H1 (cell line): Measurements from ENCODE around the gene RNASEH2A. TPM values are rescaled to one million over a fixed set of nuclear protein-coding genes. Genes with fewer than 3 reads are reported as not detected.

Experiments used
- CTCF ChIA-PET: fragments of 300-600 bp; sonication (Branson Sonifier 250); formaldehyde crosslinking; loops from one replicate; lab custom pipeline; 2021; ENCODE audit not compliant: partially characterized antibody; lab: Charles Lee
- POLR2A ChIA-PET: fragments of 300-600 bp; sonication (Branson Sonifier 250); formaldehyde crosslinking; loops from one replicate; lab custom pipeline; 2021; ENCODE audit warnings: inconsistent platforms; ENCODE audit not compliant: partially characterized antibody; lab: Charles Lee
- DNase-seq, 2 experiments: peaks; one replicate each; pipeline versions ENCODE4 v3.0.0 to v3.0.0-alpha.2; 2010 to 2022; ENCODE audit warnings: low spot score in 2 of 2, low read depth in 1 of 2, mixed read lengths in 1 of 2
- FAIRE-seq: peaks from 2 replicates; lab custom pipeline; 2011; peaks lifted over from hg19 to GRCh38; lab: Jason Lieb, UNC
- H2AFZ ChIP-seq: 2 replicates; pipeline ENCODE4 v1.8.1; 2012; ENCODE audit warnings: low read length, inconsistent platforms
- H2AK5ac ChIP-seq: 2 replicates; pipeline ENCODE4 v1.6.1; 2013; ENCODE audit warnings: low read depth, low read length
- H2BK120ac ChIP-seq: replicated peaks from 2 replicates; pipeline ENCODE3; 2013; ENCODE audit warnings: low read depth, low read length, inconsistent platforms
- H2BK12ac ChIP-seq: 2 replicates; pipeline ENCODE4 v1.6.1; 2013; ENCODE audit warnings: low read depth, low read length
- H2BK15ac ChIP-seq: 2 replicates; pipeline ENCODE4 v1.6.1; 2013; ENCODE audit warnings: low read length
- H2BK20ac ChIP-seq: 2 replicates; pipeline ENCODE4 v1.6.1; 2013; ENCODE audit warnings: low read length
- H2BK5ac ChIP-seq: 2 replicates; pipeline ENCODE4 v1.6.1; 2013; ENCODE audit warnings: low read depth, low read length
- H3K14ac ChIP-seq: 2 replicates; pipeline ENCODE4 v1.6.1; 2013; ENCODE audit warnings: inconsistent platforms; ENCODE audit not compliant: insufficient read length
- H3K18ac ChIP-seq: 2 replicates; pipeline ENCODE4 v1.6.1; 2013; ENCODE audit warnings: low read length; ENCODE audit errors: extremely low read depth
- H3K23ac ChIP-seq: 2 replicates; pipeline ENCODE4 v1.6.1; 2013; ENCODE audit warnings: inconsistent platforms; ENCODE audit not compliant: insufficient read length
- H3K23me2 ChIP-seq: 2 replicates; pipeline ENCODE4 v1.6.1; 2013; ENCODE audit warnings: low read depth, low read length
- H3K27ac ChIP-seq: 2 replicates; pipeline ENCODE4 v1.6.1; 2011; ENCODE audit warnings: low read depth, low read length, inconsistent platforms
- H3K27me3 ChIP-seq, 4 experiments: replicated peaks in 1 of 4; 1 replicate in 1 of 4; 2 replicates in 3 of 4; pipeline versions ENCODE4 v1.6.1 to v1.8.1; 2011 to 2013; ENCODE audit warnings: low read length in 3 of 4, mild to moderate bottlenecking in 3 of 4, inconsistent platforms in 2 of 4, mixed read lengths in 2 of 4, moderate library complexity in 1 of 4; ENCODE audit not compliant: control insufficient read depth in 3 of 4, insufficient read depth in 3 of 4; ENCODE audit errors: extremely low read depth in 1 of 4
- H3K36me3 ChIP-seq, 4 experiments: 2 replicates each; pipeline versions ENCODE4 v1.6.1 to v1.8.1; 2011 to 2013; ENCODE audit warnings: mild to moderate bottlenecking in 4 of 4, low read length in 3 of 4, moderate library complexity in 2 of 4, control low read depth in 1 of 4, inconsistent platforms in 1 of 4; ENCODE audit not compliant: insufficient read depth in 4 of 4, control insufficient read depth in 2 of 4
- H3K4ac ChIP-seq: replicated peaks from 2 replicates; pipeline ENCODE3; 2013; ENCODE audit warnings: low read length, low read depth, mixed read lengths, inconsistent platforms; ENCODE audit not compliant: insufficient read length
- H3K4me1 ChIP-seq, 4 experiments: replicated peaks in 1 of 4; 1 replicate in 1 of 4; 2 replicates in 3 of 4; pipeline versions ENCODE4 v1.6.1 to v1.8.1; 2011 to 2013; ENCODE audit warnings: low read length in 3 of 4, inconsistent platforms in 2 of 4, mixed read lengths in 1 of 4; ENCODE audit not compliant: insufficient read depth in 4 of 4, control insufficient read depth in 3 of 4
- H3K4me2 ChIP-seq, 2 experiments: 2 replicates each; pipeline versions ENCODE4 v1.6.1 to v1.8.1; 2011 to 2013; ENCODE audit warnings: low read depth in 2 of 2, low read length in 2 of 2, control low read depth in 1 of 2, inconsistent platforms in 1 of 2, mild to moderate bottlenecking in 1 of 2; ENCODE audit not compliant: insufficient read depth in 1 of 2
- H3K4me3 ChIP-seq, 4 experiments: fragments of 200-600, 300-600 bp in 1 of 4; sonication (generic), shearing (Covaris generic), sonication (Bioruptor Twin) in 1 of 4; 2 replicates each; pipeline versions ENCODE4 v1.5.1 to v1.8.1; 2011 to 2016; ENCODE audit warnings: low read length in 4 of 4, low read depth in 3 of 4, control low read depth in 2 of 4, inconsistent platforms in 2 of 4, mild to moderate bottlenecking in 2 of 4, mixed read lengths in 1 of 4, moderate library complexity in 1 of 4; ENCODE audit not compliant: insufficient read depth in 2 of 4; ENCODE audit errors: extremely low read depth in 1 of 4
- H3K56ac ChIP-seq: replicated peaks from 2 replicates; pipeline ENCODE3; 2013; ENCODE audit warnings: low read depth, mild to moderate bottlenecking, mixed read lengths, low read length, inconsistent platforms; ENCODE audit not compliant: insufficient read length
- H3K79me1 ChIP-seq: 2 replicates; pipeline ENCODE4 v1.6.1; 2013; ENCODE audit warnings: low read depth, low read length, control low read depth
- H3K79me2 ChIP-seq, 2 experiments: 2 replicates each; pipeline versions ENCODE4 v1.6.1 to v1.8.1; 2012 to 2013; ENCODE audit warnings: low read length in 2 of 2, mild to moderate bottlenecking in 2 of 2, inconsistent platforms in 1 of 2; ENCODE audit not compliant: insufficient read depth in 2 of 2, control insufficient read depth in 1 of 2
- H3K9ac ChIP-seq, 4 experiments: replicated peaks in 1 of 4; 1 replicate in 1 of 4; 2 replicates in 3 of 4; pipeline versions ENCODE4 v1.6.1 to v1.8.1; 2011 to 2013; ENCODE audit warnings: low read depth in 3 of 4, low read length in 3 of 4, control low read depth in 2 of 4, mild to moderate bottlenecking in 2 of 4, moderate library complexity in 2 of 4, inconsistent platforms in 1 of 4; ENCODE audit errors: extremely low read depth in 1 of 4
- H3K9me3 ChIP-seq, 2 experiments: 2 replicates each; pipeline versions ENCODE4 v1.6.1 to v1.8.1; 2012 to 2013; ENCODE audit warnings: mild to moderate bottlenecking in 2 of 2, moderate library complexity in 2 of 2, control low read depth in 1 of 2, inconsistent platforms in 1 of 2, low read depth in 1 of 2, low read length in 1 of 2, mixed read lengths in 1 of 2; ENCODE audit not compliant: insufficient read depth in 2 of 2
- H4K20me1 ChIP-seq, 2 experiments: replicated peaks in 1 of 2; 2 replicates each; pipeline versions ENCODE3 to v1.8.1; 2011 to 2013; ENCODE audit warnings: inconsistent platforms in 2 of 2, low read length in 2 of 2, mild to moderate bottlenecking in 1 of 2; ENCODE audit not compliant: insufficient read depth in 2 of 2, control insufficient read depth in 1 of 2
- H4K5ac ChIP-seq: 2 replicates; pipeline ENCODE4 v1.6.1; 2013; ENCODE audit warnings: low read length, low read depth, mixed read lengths, inconsistent platforms; ENCODE audit not compliant: insufficient read length
- H4K8ac ChIP-seq: 2 replicates; pipeline ENCODE4 v1.8.0; 2013; ENCODE audit warnings: mild to moderate bottlenecking, moderate library complexity, low read length, inconsistent platforms; ENCODE audit not compliant: insufficient read depth; ENCODE audit errors: extremely low read depth
- H4K91ac ChIP-seq: replicated peaks from 2 replicates; pipeline ENCODE3; 2013; ENCODE audit warnings: low read length, mixed read lengths, inconsistent platforms; ENCODE audit not compliant: insufficient read length
- ATF3 ChIP-seq: IDR thresholded peaks from 2 replicates; pipeline ENCODE4 v1.6.1; 2011; ENCODE audit warnings: low read depth, mild to moderate bottlenecking, low read length; ENCODE audit not compliant: insufficient read depth
- EP300 ChIP-seq, 2 experiments: IDR thresholded peaks; 1 replicate in 1 of 2; 2 replicates in 1 of 2; pipeline ENCODE4 v1.6.1; 2011 to 2012; ENCODE audit warnings: low read depth in 2 of 2, low read length in 2 of 2, mild to moderate bottlenecking in 2 of 2, borderline replicate concordance in 1 of 2, inconsistent platforms in 1 of 2, moderate library complexity in 1 of 2
- GABPA ChIP-seq: IDR thresholded peaks from 2 replicates; pipeline ENCODE4 v1.6.1; 2011; ENCODE audit warnings: mild to moderate bottlenecking, low read length, moderate library complexity, borderline replicate concordance; ENCODE audit not compliant: insufficient read depth
- HDAC2 ChIP-seq, 2 experiments: fragments of 300-600 bp in 1 of 2; sonication (generic) in 1 of 2; IDR thresholded peaks; 2 replicates each; pipeline ENCODE4 v1.6.1; 2011 to 2012; ENCODE audit warnings: low read depth in 2 of 2, low read length in 2 of 2, mild to moderate bottlenecking in 2 of 2, moderate library complexity in 2 of 2, borderline replicate concordance in 1 of 2, inconsistent platforms in 1 of 2
- RXRA ChIP-seq: IDR thresholded peaks from 2 replicates; pipeline ENCODE4 v1.6.1; 2011; ENCODE audit warnings: low read depth, mild to moderate bottlenecking, low read length, moderate library complexity; ENCODE audit not compliant: insufficient read depth
- SIN3A ChIP-seq, 2 experiments: IDR thresholded peaks in 1 of 2; conservative IDR thresholded peaks in 1 of 2; 2 replicates each; pipeline ENCODE4 v1.6.1; 2011 to 2012; ENCODE audit warnings: low read length in 2 of 2, improper control_type of control experiment in 1 of 2, low read depth in 1 of 2, mild to moderate bottlenecking in 1 of 2
- WGBS, 2 experiments: shearing (Covaris generic) in 1 of 2; methylation state at CpG; one replicate each; pipeline versions ENCODE4 v1.1.6 to v1.1.7; 2013 to 2015; ENCODE audit warnings: low lambda C conversion rate in 2 of 2, mixed read lengths in 2 of 2, inconsistent platforms in 1 of 2, low coverage in 1 of 2, missing lambda C conversion rate in 1 of 2; ENCODE audit not compliant: insufficient replicate concordance in 2 of 2, insufficient coverage in 1 of 2, insufficient read length in 1 of 2; ENCODE audit errors: extremely low coverage in 1 of 2, missing lambda C conversion rate in 1 of 2; 5-methylcytosine and 5-hydroxymethylcytosine counted together
- polyA plus RNA-seq, 7 experiments: library from polyadenylated mRNA; depleted of rRNA in 3 of 7; stranded (reverse) in 5 of 7; unstranded in 2 of 7; fragments of >200 nt in 5 of 7; fragments of 200-250 nt in 2 of 7; gene quantifications; 1 replicate in 5 of 7; 2 replicates in 1 of 7; 4 replicates in 1 of 7; pipeline versions ENCODE4 v1.2.1 to v1.2.3, GENCODE V29; 2011 to 2013; ENCODE audit warnings: missing spikeins in 2 of 7, mixed read lengths in 2 of 7
- total RNA-seq: library from RNA; stranded (reverse); fragmentation: NEBNext Ultra II Directional; extraction: Animal tissue kit (Norgen Biotek cat#: 25700); gene quantifications from 2 replicates; pipeline ENCODE4 v1.2.1, GENCODE V29; 2021

Gene RNASEH2A
- total and polyA plus RNA-seq, 2 of the 8 experiments (the other 6 are each of a cell fraction or from before 2014, with no cell fraction given) = 67.5 to 120 TPM

GRCh38 chr19:12783291-12783848 is 23.0 kb upstream of the RNASEH2A start:
- TF ChIP-seq ATF3 (no peak), HDAC2 (IDR thresholded peaks at IDR 0.05; ENCODE audit: borderline replicate concordance in 1 of 2, low read depth in 2 of 2, low read length in 2 of 2) (0 out of 4 replicates have a peak, but pooled peaks of 1 of the 2 experiments have one; percentile 15), EP300 (IDR thresholded peaks at IDR 0.05; ENCODE audit: borderline replicate concordance in 1 of 2, low read depth in 2 of 2, low read length in 2 of 2) (no peak), GABPA (no peak), RXRA (no peak), SIN3A (conservative IDR thresholded peaks at IDR 0.05 in 1 of 2, IDR thresholded peaks at IDR 0.05 in 1 of 2; ENCODE audit: low read depth in 1 of 2, low read length in 2 of 2) (no peak)
- peak overlapping the region; percentile 46 for H3K56ac ChIP-seq
- H3K27ac ChIP-seq = no peak overlapping the region
- peaks cover 14 to 32% (median 20%) of the 10 kb centered on the region in 4 experiments for H3K4me1 ChIP-seq
- no peaks in the 10 kb centered on the region for H3K9me3 ChIP-seq
- H3K79me2 ChIP-seq = no peaks in the 10 kb centered on the region
- no peak for DNase-seq
- H3K4ac ChIP-seq = peak overlapping the region; percentile 91
- H2AK5ac ChIP-seq = peak overlapping the region; percentile 72; the same call in 1 of the 2 replicates
- H3K27me3 ChIP-seq = no peaks in the 10 kb centered on the region
- H4K20me1 ChIP-seq = peaks cover 0 to 1% of the 10 kb centered on the region in 2 experiments
- 21% methylated on average over 13 of the region's 16 CpGs; no CpG with 5 or more reads in 1 of the 2 experiments for WGBS, 2 experiments
- ChIA-PET POLR2A (interaction anchor here (0.6 to 16.6 kb wide), 6 partner anchors 14 to 1188 kb away, joined by 3 to 317 read pairs (median 4); partner anchors contain the start of genes JUNB, PRDX2 and THSD8), CTCF (interaction anchor here (0.7 to 9.3 kb wide), 3 partner anchors 12 to 52 kb away, joined by 3 to 277 read pairs (median 4); partner anchors contain the start of gene JUNB)
- H3K18ac ChIP-seq = peak overlapping the region; percentile 78
- FAIRE-seq = no peak
- H4K8ac ChIP-seq = peak overlapping the region; percentile 80
- H4K91ac ChIP-seq = peak overlapping the region; percentile 89
- H3K4me2 ChIP-seq = peak overlapping the region; percentile 51 to 98
- no peak overlapping the region for H3K9ac ChIP-seq
- peak overlapping the region; percentile 71; the same call in 1 of the 2 replicates for H2BK5ac ChIP-seq
- H3K23me2 ChIP-seq = peaks cover 21% of the 10 kb centered on the region; the same call in 1 of the 2 replicates
- H2BK15ac ChIP-seq = no peak overlapping the region
- H2AFZ ChIP-seq = no peak overlapping the region
- H3K79me1 ChIP-seq = no peaks in the 10 kb centered on the region; the same call in 1 of the 2 replicates
- no peaks in the 10 kb centered on the region for H3K36me3 ChIP-seq
- peak overlapping the region; percentile 60; the same call in 1 of the 2 replicates for H2BK12ac ChIP-seq
- H3K23ac ChIP-seq = no peak overlapping the region
- H4K5ac ChIP-seq = peak overlapping the region; percentile 67
- H3K4me3 ChIP-seq = peak overlapping the region in 3 of 4 experiments; percentile 52 to 77 (median 55); a peak in 5 of 8 replicates
- no peak overlapping the region for H3K14ac ChIP-seq
- peak overlapping the region; percentile 66 for H2BK20ac ChIP-seq
- H2BK120ac ChIP-seq = peak overlapping the region; percentile 75
